H1 (cell line): ENCODE measurements around the gene ZNF761. TPM values are rescaled to one million over a fixed set of nuclear protein-coding genes. Genes with fewer than 3 reads are reported as not detected.

Experiments used
- CTCF ChIA-PET: fragments of 300-600 bp; sonication (Branson Sonifier 250); formaldehyde crosslinking; loops from one replicate; lab custom pipeline; 2021; ENCODE audit not compliant: partially characterized antibody; lab: Charles Lee
- POLR2A ChIA-PET: fragments of 300-600 bp; sonication (Branson Sonifier 250); formaldehyde crosslinking; loops from one replicate; lab custom pipeline; 2021; ENCODE audit warnings: inconsistent platforms; ENCODE audit not compliant: partially characterized antibody; lab: Charles Lee
- DNase-seq, 2 experiments: peaks; one replicate each; pipeline versions ENCODE4 v3.0.0 to v3.0.0-alpha.2; 2010 to 2022; ENCODE audit warnings: low spot score in 2 of 2, low read depth in 1 of 2, mixed read lengths in 1 of 2
- FAIRE-seq: peaks from 2 replicates; lab custom pipeline; 2011; peaks lifted over from hg19 to GRCh38; lab: Jason Lieb, UNC
- H2AFZ ChIP-seq: 2 replicates; pipeline ENCODE4 v1.8.1; 2012; ENCODE audit warnings: low read length, inconsistent platforms
- H2AK5ac ChIP-seq: 2 replicates; pipeline ENCODE4 v1.6.1; 2013; ENCODE audit warnings: low read depth, low read length
- H2BK120ac ChIP-seq: replicated peaks from 2 replicates; pipeline ENCODE3; 2013; ENCODE audit warnings: low read depth, low read length, inconsistent platforms
- H2BK12ac ChIP-seq: 2 replicates; pipeline ENCODE4 v1.6.1; 2013; ENCODE audit warnings: low read depth, low read length
- H2BK15ac ChIP-seq: 2 replicates; pipeline ENCODE4 v1.6.1; 2013; ENCODE audit warnings: low read length
- H2BK20ac ChIP-seq: 2 replicates; pipeline ENCODE4 v1.6.1; 2013; ENCODE audit warnings: low read length
- H2BK5ac ChIP-seq: 2 replicates; pipeline ENCODE4 v1.6.1; 2013; ENCODE audit warnings: low read depth, low read length
- H3K14ac ChIP-seq: 2 replicates; pipeline ENCODE4 v1.6.1; 2013; ENCODE audit warnings: inconsistent platforms; ENCODE audit not compliant: insufficient read length
- H3K18ac ChIP-seq: 2 replicates; pipeline ENCODE4 v1.6.1; 2013; ENCODE audit warnings: low read length; ENCODE audit errors: extremely low read depth
- H3K23ac ChIP-seq: 2 replicates; pipeline ENCODE4 v1.6.1; 2013; ENCODE audit warnings: inconsistent platforms; ENCODE audit not compliant: insufficient read length
- H3K23me2 ChIP-seq: 2 replicates; pipeline ENCODE4 v1.6.1; 2013; ENCODE audit warnings: low read depth, low read length
- H3K27ac ChIP-seq: 2 replicates; pipeline ENCODE4 v1.6.1; 2011; ENCODE audit warnings: low read depth, low read length, inconsistent platforms
- H3K27me3 ChIP-seq, 4 experiments: replicated peaks in 1 of 4; 1 replicate in 1 of 4; 2 replicates in 3 of 4; pipeline versions ENCODE4 v1.6.1 to v1.8.1; 2011 to 2013; ENCODE audit warnings: low read length in 3 of 4, mild to moderate bottlenecking in 3 of 4, inconsistent platforms in 2 of 4, mixed read lengths in 2 of 4, moderate library complexity in 1 of 4; ENCODE audit not compliant: control insufficient read depth in 3 of 4, insufficient read depth in 3 of 4; ENCODE audit errors: extremely low read depth in 1 of 4
- H3K36me3 ChIP-seq, 4 experiments: 2 replicates each; pipeline versions ENCODE4 v1.6.1 to v1.8.1; 2011 to 2013; ENCODE audit warnings: mild to moderate bottlenecking in 4 of 4, low read length in 3 of 4, moderate library complexity in 2 of 4, control low read depth in 1 of 4, inconsistent platforms in 1 of 4; ENCODE audit not compliant: insufficient read depth in 4 of 4, control insufficient read depth in 2 of 4
- H3K4ac ChIP-seq: replicated peaks from 2 replicates; pipeline ENCODE3; 2013; ENCODE audit warnings: low read length, low read depth, mixed read lengths, inconsistent platforms; ENCODE audit not compliant: insufficient read length
- H3K4me1 ChIP-seq, 4 experiments: replicated peaks in 1 of 4; 1 replicate in 1 of 4; 2 replicates in 3 of 4; pipeline versions ENCODE4 v1.6.1 to v1.8.1; 2011 to 2013; ENCODE audit warnings: low read length in 3 of 4, inconsistent platforms in 2 of 4, mixed read lengths in 1 of 4; ENCODE audit not compliant: insufficient read depth in 4 of 4, control insufficient read depth in 3 of 4
- H3K4me2 ChIP-seq, 2 experiments: 2 replicates each; pipeline versions ENCODE4 v1.6.1 to v1.8.1; 2011 to 2013; ENCODE audit warnings: low read depth in 2 of 2, low read length in 2 of 2, control low read depth in 1 of 2, inconsistent platforms in 1 of 2, mild to moderate bottlenecking in 1 of 2; ENCODE audit not compliant: insufficient read depth in 1 of 2
- H3K4me3 ChIP-seq, 4 experiments: fragments of 200-600, 300-600 bp in 1 of 4; sonication (generic), shearing (Covaris generic), sonication (Bioruptor Twin) in 1 of 4; 2 replicates each; pipeline versions ENCODE4 v1.5.1 to v1.8.1; 2011 to 2016; ENCODE audit warnings: low read length in 4 of 4, low read depth in 3 of 4, control low read depth in 2 of 4, inconsistent platforms in 2 of 4, mild to moderate bottlenecking in 2 of 4, mixed read lengths in 1 of 4, moderate library complexity in 1 of 4; ENCODE audit not compliant: insufficient read depth in 2 of 4; ENCODE audit errors: extremely low read depth in 1 of 4
- H3K56ac ChIP-seq: replicated peaks from 2 replicates; pipeline ENCODE3; 2013; ENCODE audit warnings: low read depth, mild to moderate bottlenecking, mixed read lengths, low read length, inconsistent platforms; ENCODE audit not compliant: insufficient read length
- H3K79me1 ChIP-seq: 2 replicates; pipeline ENCODE4 v1.6.1; 2013; ENCODE audit warnings: low read depth, low read length, control low read depth
- H3K79me2 ChIP-seq, 2 experiments: 2 replicates each; pipeline versions ENCODE4 v1.6.1 to v1.8.1; 2012 to 2013; ENCODE audit warnings: low read length in 2 of 2, mild to moderate bottlenecking in 2 of 2, inconsistent platforms in 1 of 2; ENCODE audit not compliant: insufficient read depth in 2 of 2, control insufficient read depth in 1 of 2
- H3K9ac ChIP-seq, 4 experiments: replicated peaks in 1 of 4; 1 replicate in 1 of 4; 2 replicates in 3 of 4; pipeline versions ENCODE4 v1.6.1 to v1.8.1; 2011 to 2013; ENCODE audit warnings: low read depth in 3 of 4, low read length in 3 of 4, control low read depth in 2 of 4, mild to moderate bottlenecking in 2 of 4, moderate library complexity in 2 of 4, inconsistent platforms in 1 of 4; ENCODE audit errors: extremely low read depth in 1 of 4
- H3K9me3 ChIP-seq, 2 experiments: 2 replicates each; pipeline versions ENCODE4 v1.6.1 to v1.8.1; 2012 to 2013; ENCODE audit warnings: mild to moderate bottlenecking in 2 of 2, moderate library complexity in 2 of 2, control low read depth in 1 of 2, inconsistent platforms in 1 of 2, low read depth in 1 of 2, low read length in 1 of 2, mixed read lengths in 1 of 2; ENCODE audit not compliant: insufficient read depth in 2 of 2
- H4K20me1 ChIP-seq, 2 experiments: replicated peaks in 1 of 2; 2 replicates each; pipeline versions ENCODE3 to v1.8.1; 2011 to 2013; ENCODE audit warnings: inconsistent platforms in 2 of 2, low read length in 2 of 2, mild to moderate bottlenecking in 1 of 2; ENCODE audit not compliant: insufficient read depth in 2 of 2, control insufficient read depth in 1 of 2
- H4K5ac ChIP-seq: 2 replicates; pipeline ENCODE4 v1.6.1; 2013; ENCODE audit warnings: low read length, low read depth, mixed read lengths, inconsistent platforms; ENCODE audit not compliant: insufficient read length
- H4K8ac ChIP-seq: 2 replicates; pipeline ENCODE4 v1.8.0; 2013; ENCODE audit warnings: mild to moderate bottlenecking, moderate library complexity, low read length, inconsistent platforms; ENCODE audit not compliant: insufficient read depth; ENCODE audit errors: extremely low read depth
- H4K91ac ChIP-seq: replicated peaks from 2 replicates; pipeline ENCODE3; 2013; ENCODE audit warnings: low read length, mixed read lengths, inconsistent platforms; ENCODE audit not compliant: insufficient read length
- BCL11A ChIP-seq, 2 experiments: IDR thresholded peaks; one replicate each; pipeline ENCODE4 v1.6.1; 2011; ENCODE audit warnings: low read depth in 2 of 2, low read length in 2 of 2, mild to moderate bottlenecking in 2 of 2
- EP300 ChIP-seq, 2 experiments: IDR thresholded peaks; 1 replicate in 1 of 2; 2 replicates in 1 of 2; pipeline ENCODE4 v1.6.1; 2011 to 2012; ENCODE audit warnings: low read depth in 2 of 2, low read length in 2 of 2, mild to moderate bottlenecking in 2 of 2, borderline replicate concordance in 1 of 2, inconsistent platforms in 1 of 2, moderate library complexity in 1 of 2
- HDAC6 ChIP-seq: IDR thresholded peaks from one replicate; pipeline ENCODE4 v1.7.1; 2012; ENCODE audit warnings: low read depth, mild to moderate bottlenecking, inconsistent platforms, low read length, moderate library complexity
- JUN ChIP-seq: IDR thresholded peaks from 2 replicates; pipeline ENCODE4 v1.6.1; 2011; ENCODE audit warnings: low read depth, mild to moderate bottlenecking, improper control_type of control experiment, low read length
- NRF1 ChIP-seq: IDR thresholded peaks from 2 replicates; pipeline ENCODE4 v1.6.1; 2011; ENCODE audit warnings: mild to moderate bottlenecking, low read depth, low read length, improper control_type of control experiment
- POLR2A ChIP-seq, 2 experiments: IDR thresholded peaks; 1 replicate in 1 of 2; 2 replicates in 1 of 2; pipeline ENCODE4 v1.6.1; 2011; ENCODE audit warnings: low read depth in 2 of 2, low read length in 2 of 2, mild to moderate bottlenecking in 2 of 2; ENCODE audit errors: control extremely low read depth in 1 of 2
- RAD21 ChIP-seq, 2 experiments: IDR thresholded peaks in 1 of 2; conservative IDR thresholded peaks in 1 of 2; 2 replicates each; pipeline ENCODE4 v1.6.1; 2011; ENCODE audit warnings: low read depth in 2 of 2, low read length in 2 of 2, improper control_type of control experiment in 1 of 2, inconsistent platforms in 1 of 2, mild to moderate bottlenecking in 1 of 2, moderate library complexity in 1 of 2
- SIRT6 ChIP-seq: IDR thresholded peaks from one replicate; pipeline ENCODE4 v1.7.1; 2012; ENCODE audit warnings: low read length, inconsistent platforms
- SP2 ChIP-seq: IDR thresholded peaks from 2 replicates; pipeline ENCODE4 v1.6.1; 2012; ENCODE audit warnings: mild to moderate bottlenecking, low read length, inconsistent platforms
- SRF ChIP-seq: IDR thresholded peaks from 2 replicates; pipeline ENCODE4 v1.6.1; 2011; ENCODE audit warnings: mild to moderate bottlenecking, low read depth, low read length, moderate library complexity
- TAF1 ChIP-seq: IDR thresholded peaks from 2 replicates; pipeline ENCODE4 v1.6.1; 2011; ENCODE audit warnings: mild to moderate bottlenecking, low read depth, low read length
- WGBS, 2 experiments: shearing (Covaris generic) in 1 of 2; methylation state at CpG; one replicate each; pipeline versions ENCODE4 v1.1.6 to v1.1.7; 2013 to 2015; ENCODE audit warnings: low lambda C conversion rate in 2 of 2, mixed read lengths in 2 of 2, inconsistent platforms in 1 of 2, low coverage in 1 of 2, missing lambda C conversion rate in 1 of 2; ENCODE audit not compliant: insufficient replicate concordance in 2 of 2, insufficient coverage in 1 of 2, insufficient read length in 1 of 2; ENCODE audit errors: extremely low coverage in 1 of 2, missing lambda C conversion rate in 1 of 2; 5-methylcytosine and 5-hydroxymethylcytosine counted together
- polyA plus RNA-seq, 7 experiments: library from polyadenylated mRNA; depleted of rRNA in 3 of 7; stranded (reverse) in 5 of 7; unstranded in 2 of 7; fragments of >200 nt in 5 of 7; fragments of 200-250 nt in 2 of 7; gene quantifications; 1 replicate in 5 of 7; 2 replicates in 1 of 7; 4 replicates in 1 of 7; pipeline versions ENCODE4 v1.2.1 to v1.2.3, GENCODE V29; 2011 to 2013; ENCODE audit warnings: missing spikeins in 2 of 7, mixed read lengths in 2 of 7
- total RNA-seq: library from RNA; stranded (reverse); fragmentation: NEBNext Ultra II Directional; extraction: Animal tissue kit (Norgen Biotek cat#: 25700); gene quantifications from 2 replicates; pipeline ENCODE4 v1.2.1, GENCODE V29; 2021

Gene ZNF761
- total and polyA plus RNA-seq, 2 of the 8 experiments (the other 6 are each of a cell fraction or from before 2014, with no cell fraction given) = 11.1 to 25.1 TPM

DNA sequence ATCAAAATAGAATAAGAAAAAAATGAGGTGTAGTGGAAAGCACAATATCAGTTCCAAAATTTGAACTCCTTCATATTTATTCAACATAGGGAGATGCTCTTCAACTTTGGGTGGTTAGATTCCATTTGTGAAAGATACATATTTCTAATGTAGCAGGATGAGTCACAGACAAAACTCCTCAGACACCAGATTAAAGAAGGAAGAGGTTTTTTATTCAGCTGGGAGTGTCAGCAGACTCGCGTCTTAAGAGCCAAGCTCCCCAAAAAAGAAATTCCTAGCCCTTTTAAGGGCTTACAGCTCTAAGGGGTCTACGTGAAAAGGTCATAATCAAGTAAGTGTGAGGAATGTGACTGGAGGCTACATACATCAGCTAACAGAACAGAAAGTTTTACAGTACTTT lies 43.6 kb upstream of the ZNF761 start:
- Histone ChIP-seq H4K20me1 (peaks cover 0 to 1% of the 10 kb centered on the region in 2 experiments), H3K23me2 (no peaks in the 10 kb centered on the region), H4K91ac (no peak overlapping the region), H2AK5ac (no peak overlapping the region), H3K4me3 (no peak overlapping the region), H2AFZ (no peak overlapping the region), H3K14ac (no peak overlapping the region), H3K27ac (no peak overlapping the region), H3K79me2 (no peaks in the 10 kb centered on the region), H3K9ac (no peak overlapping the region), H3K36me3 (peaks cover 0 to 22% (median 11%) of the 10 kb centered on the region in 4 experiments; a peak in 6 of 8 replicates), H3K4me1 (peaks cover 0 to 5% (median 0%) of the 10 kb centered on the region in 4 experiments; a peak in 2 of 7 replicates), H3K79me1 (no peaks in the 10 kb centered on the region; the same call in 1 of the 2 replicates), H4K8ac (no peak overlapping the region), H4K5ac (no peak overlapping the region), H3K4me2 (no peak overlapping the region), H2BK12ac (no peak overlapping the region), H3K9me3 (peaks cover 9 to 12% of the 10 kb centered on the region in 2 experiments), H3K4ac (no peak overlapping the region), H3K27me3 (no peaks in the 10 kb centered on the region), H2BK5ac (no peak overlapping the region), H2BK15ac (no peak overlapping the region), H2BK20ac (no peak overlapping the region), H3K18ac (no peak overlapping the region), H2BK120ac (no peak overlapping the region), H3K23ac (no peak overlapping the region), H3K56ac (no peak overlapping the region)
- TF ChIP-seq RAD21 (IDR thresholded peaks at IDR 0.05 in 1 of 2, conservative IDR thresholded peaks at IDR 0.05 in 1 of 2; ENCODE audit: low read depth in 2 of 2, low read length in 2 of 2) (no peak), SRF (no peak), SIRT6 (no peak), EP300 (IDR thresholded peaks at IDR 0.05; ENCODE audit: borderline replicate concordance in 1 of 2, low read depth in 2 of 2, low read length in 2 of 2) (no peak), HDAC6 (no peak), SP2 (no peak), POLR2A (IDR thresholded peaks at IDR 0.05; ENCODE audit: control extremely low read depth in 1 of 2, low read depth in 2 of 2, low read length in 2 of 2) (no peak), TAF1 (no peak), BCL11A (IDR thresholded peaks at IDR 0.05; ENCODE audit: low read depth in 2 of 2, low read length in 2 of 2) (no peak), JUN (no peak), NRF1 (no peak)
- DNase-seq = no peak
- ChIA-PET CTCF (interaction anchor here (0.7 to 1.7 kb wide), 4 partner anchors 21 to 193 kb away, joined by 3 to 4 read pairs (median 4); no protein-coding TSS in a partner anchor), POLR2A (interaction anchor here (1.2 to 1.5 kb wide), 2 partner anchors 14 to 21 kb away, joined by 3 read pairs; no protein-coding TSS in a partner anchor)
- 96% methylated on average over 3 of the region's 3 CpGs; no CpG with 5 or more reads in 1 of the 2 experiments for WGBS, 2 experiments
- no peak for FAIRE-seq
